ENCODE data around the gene IL1RAPL2. TPM values are rescaled to one million over a fixed set of nuclear protein-coding genes. Genes with fewer than 3 reads are reported as not detected.
A peak's percentile ranks its signal among the peaks of the same experiment; 100 is the strongest.

The IL1RAPL2 gene
- total RNA-seq, 1 donor from 2014 or later, result not detected

DNA sequence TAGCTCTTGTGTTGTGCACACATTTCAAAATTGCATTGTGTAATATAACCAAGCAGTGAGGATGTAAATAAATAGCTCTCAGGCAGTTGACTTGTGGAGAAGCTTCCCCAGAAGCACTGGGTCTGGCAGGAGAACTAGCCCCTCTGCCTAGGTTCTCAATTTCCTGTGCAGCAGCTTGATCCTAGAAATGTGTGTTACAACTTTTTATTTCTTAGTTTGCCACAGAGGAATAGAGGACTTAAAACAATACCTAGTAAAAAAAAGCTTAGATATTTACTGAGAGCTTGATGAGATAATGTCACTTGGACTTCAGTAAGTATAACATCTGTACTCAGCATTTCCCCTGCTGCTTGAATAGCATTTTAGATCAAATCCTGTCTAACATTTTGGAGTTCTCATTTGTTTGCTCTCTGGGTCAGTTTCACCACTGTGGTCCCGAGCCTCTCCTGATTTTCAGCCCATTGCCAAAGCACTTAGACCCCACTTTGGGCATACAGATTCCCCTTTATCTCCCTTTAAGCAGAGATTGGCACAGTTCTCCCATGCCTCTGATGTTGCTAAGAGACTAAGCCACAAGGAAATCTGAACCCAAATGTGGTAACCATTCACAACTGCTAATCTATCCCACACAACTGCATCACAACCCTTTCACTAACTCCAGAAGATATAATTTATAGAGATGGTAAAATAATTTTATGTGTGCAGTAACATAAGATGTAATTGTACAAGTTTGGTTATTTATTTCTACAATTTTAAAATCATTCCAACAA, 1158.2 kb downstream of the IL1RAPL2 start:
- Mint-ChIP-seq H3K4me3 (no peak overlapping the region), H3K9me3 (no peaks in the 10 kb centered on the region), H3K36me3 (no peaks in the 10 kb centered on the region), H3K27me3 (ENCODE audit: insufficient read depth, low read depth) (no peaks in the 10 kb centered on the region), H3K4me1 (peaks cover 7% of the 10 kb centered on the region), H3K27ac (peak overlapping the region; percentile 42)
- H3K27ac ChIP-seq, result no peak overlapping the region
- DNase-seq (ENCODE audit: low spot score), result no peak
- H3K27me3 ChIP-seq, result no peaks in the 10 kb centered on the region
- H3K4me1 ChIP-seq, result no peaks in the 10 kb centered on the region
- no peak overlapping the region for H3K9ac ChIP-seq
- no peaks in the 10 kb centered on the region for H3K79me2 ChIP-seq (ENCODE audit: low read depth)
- H3K4me3 ChIP-seq, result no peak overlapping the region
- no peaks in the 10 kb centered on the region for H3K9me3 ChIP-seq (ENCODE audit: low read depth)
- no peaks in the 10 kb centered on the region for H3K36me3 ChIP-seq
- no peak overlapping the region for H2AFZ ChIP-seq (replicated peaks)
- no peaks in the 10 kb centered on the region for H3F3A ChIP-seq (ENCODE audit: low read depth)
- TF ChIP-seq, protein P1, sequence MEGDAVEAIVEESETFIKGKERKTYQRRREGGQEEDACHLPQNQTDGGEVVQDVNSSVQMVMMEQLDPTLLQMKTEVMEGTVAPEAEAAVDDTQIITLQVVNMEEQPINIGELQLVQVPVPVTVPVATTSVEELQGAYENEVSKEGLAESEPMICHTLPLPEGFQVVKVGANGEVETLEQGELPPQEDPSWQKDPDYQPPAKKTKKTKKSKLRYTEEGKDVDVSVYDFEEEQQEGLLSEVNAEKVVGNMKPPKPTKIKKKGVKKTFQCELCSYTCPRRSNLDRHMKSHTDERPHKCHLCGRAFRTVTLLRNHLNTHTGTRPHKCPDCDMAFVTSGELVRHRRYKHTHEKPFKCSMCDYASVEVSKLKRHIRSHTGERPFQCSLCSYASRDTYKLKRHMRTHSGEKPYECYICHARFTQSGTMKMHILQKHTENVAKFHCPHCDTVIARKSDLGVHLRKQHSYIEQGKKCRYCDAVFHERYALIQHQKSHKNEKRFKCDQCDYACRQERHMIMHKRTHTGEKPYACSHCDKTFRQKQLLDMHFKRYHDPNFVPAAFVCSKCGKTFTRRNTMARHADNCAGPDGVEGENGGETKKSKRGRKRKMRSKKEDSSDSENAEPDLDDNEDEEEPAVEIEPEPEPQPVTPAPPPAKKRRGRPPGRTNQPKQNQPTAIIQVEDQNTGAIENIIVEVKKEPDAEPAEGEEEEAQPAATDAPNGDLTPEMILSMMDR (IDR thresholded peaks at IDR 0.05), result no peak
- TF ChIP-seq EZH2phosphoT487 (IDR thresholded peaks at IDR 0.05) (no peak), EZH2 (IDR thresholded peaks at IDR 0.05) (no peak)
- no peaks in the 10 kb centered on the region for H4K20me1 ChIP-seq (ENCODE audit: low read depth)
- no peak overlapping the region for H3K4me2 ChIP-seq

DNA sequence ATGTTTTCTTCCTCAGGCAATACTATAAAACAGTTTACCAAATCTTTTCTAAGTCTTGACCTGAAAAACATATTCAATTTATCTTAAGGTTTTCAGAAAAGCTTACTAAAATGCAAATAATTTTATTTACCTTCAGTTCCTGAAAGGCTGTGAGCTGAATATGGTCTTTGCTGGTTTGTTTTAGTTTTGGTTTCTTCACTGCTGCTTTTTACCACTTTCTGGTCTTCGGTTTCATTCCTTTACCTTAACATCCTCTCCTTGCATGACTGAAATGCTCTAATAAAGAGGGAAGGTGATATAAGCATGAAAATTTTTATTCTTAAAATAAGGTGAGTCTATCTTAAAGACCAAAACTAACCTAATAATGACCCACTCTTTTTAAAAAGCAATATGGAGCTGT, 1159.2 kb downstream of the IL1RAPL2 start:
- Histone ChIP-seq H3K4me3 (no peak overlapping the region), H3F3A (ENCODE audit: low read depth) (no peaks in the 10 kb centered on the region), H3K9me3 (ENCODE audit: low read depth) (peaks cover 2% of the 10 kb centered on the region), H3K36me3 (no peaks in the 10 kb centered on the region), H3K4me2 (no peak overlapping the region), H3K4me1 (no peaks in the 10 kb centered on the region), H3K79me2 (ENCODE audit: low read depth) (no peaks in the 10 kb centered on the region), H3K27ac (no peak overlapping the region), H2AFZ (replicated peaks) (no peak overlapping the region), H4K20me1 (ENCODE audit: low read depth) (no peaks in the 10 kb centered on the region), H3K9ac (no peak overlapping the region), H3K27me3 (no peaks in the 10 kb centered on the region)
- H3K27ac Mint-ChIP-seq, result no peak overlapping the region
- no peaks in the 10 kb centered on the region for H3K27me3 Mint-ChIP-seq (ENCODE audit: insufficient read depth, low read depth)
- no peak for TF ChIP-seq EZH2phosphoT487 (IDR thresholded peaks at IDR 0.05)
- TF ChIP-seq, protein P1 (IDR thresholded peaks at IDR 0.05), result no peak
- no peak for TF ChIP-seq EZH2 (IDR thresholded peaks at IDR 0.05)
- no peak overlapping the region for H3K4me3 Mint-ChIP-seq
- H3K36me3 Mint-ChIP-seq, result no peaks in the 10 kb centered on the region
- no peak for DNase-seq (ENCODE audit: low spot score)
- no peaks in the 10 kb centered on the region for H3K9me3 Mint-ChIP-seq
- H3K4me1 Mint-ChIP-seq, result peaks cover 7% of the 10 kb centered on the region

DNA sequence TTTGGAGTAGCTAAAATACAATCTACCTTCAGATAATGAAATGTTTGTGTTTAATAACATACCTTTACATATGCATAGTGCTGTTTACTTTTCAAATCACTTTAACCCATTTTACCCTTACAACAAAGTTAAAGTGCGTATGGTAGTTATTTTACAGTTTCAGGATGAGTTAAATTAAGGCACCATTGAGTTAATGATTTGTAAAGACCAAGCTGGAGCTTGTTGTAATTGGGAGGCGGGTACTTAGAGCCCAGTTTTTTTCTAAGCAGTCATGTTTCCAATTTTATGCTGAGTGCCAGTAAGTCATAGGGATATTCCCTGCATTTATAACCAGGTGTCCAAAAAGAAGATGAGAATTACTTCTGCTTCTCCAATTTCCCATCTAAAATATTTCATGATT, 1172.2 kb downstream of the IL1RAPL2 start:
- H3K4me2 ChIP-seq, result no peak overlapping the region
- no peak overlapping the region for H3K4me3 ChIP-seq
- Mint-ChIP-seq H3K27me3 (ENCODE audit: insufficient read depth, low read depth) (no peaks in the 10 kb centered on the region), H3K36me3 (no peaks in the 10 kb centered on the region), H3K27ac (no peak overlapping the region), H3K4me1 (no peaks in the 10 kb centered on the region), H3K9me3 (no peaks in the 10 kb centered on the region), H3K4me3 (no peak overlapping the region)
- no peaks in the 10 kb centered on the region for H3K9me3 ChIP-seq (ENCODE audit: low read depth)
- no peak for DNase-seq (ENCODE audit: low spot score)
- H3F3A ChIP-seq (ENCODE audit: low read depth), result no peaks in the 10 kb centered on the region
- no peaks in the 10 kb centered on the region for H3K27me3 ChIP-seq
- H3K9ac ChIP-seq, result no peak overlapping the region
- H2AFZ ChIP-seq (replicated peaks), result no peak overlapping the region
- TF ChIP-seq, protein P1 (IDR thresholded peaks at IDR 0.05), result no peak
- TF ChIP-seq EZH2phosphoT487 (IDR thresholded peaks at IDR 0.05) (no peak), EZH2 (IDR thresholded peaks at IDR 0.05) (no peak)
- no peaks in the 10 kb centered on the region for H3K79me2 ChIP-seq (ENCODE audit: low read depth)
- H4K20me1 ChIP-seq (ENCODE audit: low read depth), result no peaks in the 10 kb centered on the region
- no peaks in the 10 kb centered on the region for H3K36me3 ChIP-seq
- no peak overlapping the region for H3K27ac ChIP-seq
- no peaks in the 10 kb centered on the region for H3K4me1 ChIP-seq

All from neural progenitor cell (in vitro differentiated cells).